Muscle of arm (tissue), 12 donors: ENCODE data around the gene KIRREL3. TPM values are rescaled to one million over a fixed set of nuclear protein-coding genes. Genes with fewer than 3 reads are reported as not detected.

Experiments used
- DNase-seq: peaks from one replicate; pipeline ENCODE4 v3.0.0-alpha.2; 2013
- polyA plus RNA-seq, 12 donors: library from polyadenylated mRNA; unstranded; fragments of 120-200 nt; gene quantifications; one replicate each; pipeline ENCODE4 v1.2.1, GENCODE V29; 2013; ENCODE audit not compliant: insufficient read length in 12 of 12

KIRREL3 gene
- polyA plus RNA-seq, 12 donors = 0.43 to 2.4 (median 1.0) TPM; not detected in 2

DNA sequence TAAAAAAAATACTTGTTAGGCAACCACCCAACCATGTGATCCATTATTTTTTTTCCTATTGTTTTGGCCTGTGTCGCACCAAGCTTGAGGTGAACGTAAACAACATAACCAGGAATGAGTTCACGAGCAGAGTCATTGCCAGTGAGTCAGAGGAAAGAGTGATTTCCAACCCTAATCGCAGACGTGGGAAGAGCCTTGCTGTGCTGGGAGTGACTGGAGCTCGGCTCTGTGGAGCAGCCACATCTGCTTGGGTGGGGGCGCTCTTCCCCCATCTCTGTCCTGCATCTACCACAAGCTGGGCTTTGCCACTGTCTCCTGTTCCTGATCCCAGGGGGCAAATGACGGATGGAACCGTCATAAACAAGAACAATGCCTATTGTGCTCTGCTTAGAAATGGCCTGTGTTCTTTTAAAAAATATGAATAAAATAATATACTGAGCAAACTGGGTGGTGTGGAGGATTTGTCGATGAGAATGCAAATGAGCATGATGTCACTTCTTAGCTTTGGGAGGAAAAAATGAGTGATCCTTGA, 210.0 kb downstream of the KIRREL3 start:
- no peak for DNase-seq

DNA sequence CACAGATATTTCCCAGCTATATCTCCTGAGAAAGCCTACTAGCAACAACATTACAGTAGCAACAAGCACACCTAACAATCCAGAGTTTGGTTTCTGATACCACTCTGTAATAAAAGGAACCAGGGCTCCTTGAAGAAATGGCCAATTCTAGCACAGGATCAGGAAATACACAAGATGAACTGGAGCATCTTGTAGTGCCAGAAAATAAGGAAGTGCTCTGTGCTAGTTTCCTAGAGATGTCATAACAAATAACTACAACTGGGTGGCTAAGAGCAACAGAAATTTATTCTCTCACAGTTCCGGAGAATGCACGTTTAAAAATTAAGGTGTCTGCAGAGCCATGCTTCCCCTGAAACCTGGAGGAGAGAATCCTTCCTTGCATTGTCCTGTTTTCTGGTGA, 217.8 kb downstream of the KIRREL3 start:
- DNase-seq = no peak

DNA sequence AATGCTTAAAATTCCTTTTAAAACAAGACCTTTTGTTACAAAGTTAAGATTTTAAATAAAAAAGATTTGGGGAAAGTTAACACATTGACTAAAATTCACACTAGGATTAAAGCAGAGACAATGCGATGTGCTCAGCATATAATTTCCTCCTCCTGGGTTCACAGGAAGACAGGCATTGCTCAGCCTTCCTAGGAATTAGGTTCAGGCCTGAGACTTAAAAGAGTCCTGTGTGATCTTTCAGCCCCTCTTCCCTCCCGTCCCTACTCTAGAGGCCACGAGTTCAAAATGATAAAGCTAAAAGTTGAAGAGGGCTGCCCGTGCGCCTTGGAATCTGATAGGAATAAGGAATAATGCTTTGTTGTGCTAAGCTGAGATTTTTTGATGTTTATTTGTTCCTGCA, 218.6 kb downstream of the KIRREL3 start:
- DNase-seq = no peak

DNA sequence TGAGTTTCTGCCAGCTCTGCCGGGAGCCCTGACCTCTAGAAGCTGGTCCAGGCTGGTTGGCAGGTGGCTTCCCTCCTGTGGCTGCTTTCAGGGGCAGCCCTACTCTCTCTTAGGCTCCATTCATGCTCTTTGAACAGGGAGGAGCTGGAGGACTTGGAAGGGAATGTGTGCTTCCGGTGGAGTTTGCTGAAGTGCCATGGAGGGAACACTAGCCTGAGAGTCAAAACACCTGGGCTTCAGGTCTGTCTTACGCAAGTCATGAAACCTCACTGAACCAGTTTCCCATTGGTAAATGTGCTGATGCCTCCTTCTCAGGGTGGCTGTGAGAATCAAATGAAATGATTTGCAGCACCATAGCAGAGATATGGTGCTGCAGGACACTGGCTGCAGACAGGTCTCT, 224.5 kb downstream of the KIRREL3 start:
- DNase-seq = no peak

DNA sequence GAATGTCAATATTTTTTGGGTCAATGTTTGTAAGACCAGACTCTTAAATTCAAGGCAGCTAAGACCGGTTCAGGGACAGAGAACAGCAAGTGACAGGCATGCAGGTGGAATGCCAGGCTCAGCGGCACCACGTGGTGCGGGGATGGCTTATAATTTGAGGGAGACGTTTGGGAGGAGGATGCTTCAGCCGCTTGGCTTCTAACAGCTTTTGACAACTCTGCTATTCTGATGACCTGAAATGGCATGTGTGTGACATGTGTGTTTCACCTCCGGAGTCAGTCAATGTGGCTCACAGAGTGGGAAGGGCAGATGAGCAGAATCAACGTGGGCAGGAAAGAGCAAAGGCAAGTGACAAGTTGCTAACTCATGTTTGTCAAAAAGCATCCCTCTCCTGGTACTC, 228.3 kb downstream of the KIRREL3 start:
- no peak for DNase-seq

DNA sequence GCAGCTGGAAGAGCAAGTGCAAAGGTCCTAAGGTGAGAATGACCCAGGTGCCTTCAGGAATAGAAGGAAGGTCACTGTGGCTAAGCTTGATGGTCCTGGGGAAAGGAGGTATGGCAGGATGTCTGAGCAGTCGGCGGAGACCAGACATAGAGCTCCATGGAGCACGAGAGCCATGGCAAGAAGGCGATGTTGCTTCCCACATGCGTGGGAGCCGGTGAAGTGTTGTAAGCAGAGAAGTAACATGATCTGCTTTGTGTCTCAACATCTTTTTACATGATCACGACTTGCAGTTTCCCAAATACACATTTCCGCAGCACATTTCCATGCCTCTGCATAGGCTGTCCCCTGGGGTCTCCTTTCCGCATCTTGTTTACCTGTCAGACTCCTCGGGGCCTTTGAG, 231.9 kb downstream of the KIRREL3 start:
- DNase-seq = no peak

DNA sequence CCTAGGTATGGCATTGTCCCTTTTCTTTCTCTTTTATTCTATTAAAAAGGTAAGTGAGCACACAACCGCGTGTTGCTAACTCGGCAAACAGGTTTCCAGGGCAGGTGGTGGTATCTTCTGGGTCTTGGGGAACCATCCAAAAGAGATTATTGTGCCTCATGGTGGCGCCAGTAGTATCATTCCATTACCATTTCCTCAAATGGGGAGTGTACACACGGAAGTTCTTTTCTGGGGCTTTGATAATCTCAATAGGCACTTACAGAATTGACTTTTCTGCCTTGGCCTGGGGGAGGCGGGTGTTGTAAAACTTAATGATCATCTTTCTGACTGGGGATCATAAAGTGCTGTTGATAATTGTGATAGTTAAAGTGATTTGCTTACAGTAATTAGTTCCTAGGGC, 234.1 kb downstream of the KIRREL3 start:
- DNase-seq = no peak

DNA sequence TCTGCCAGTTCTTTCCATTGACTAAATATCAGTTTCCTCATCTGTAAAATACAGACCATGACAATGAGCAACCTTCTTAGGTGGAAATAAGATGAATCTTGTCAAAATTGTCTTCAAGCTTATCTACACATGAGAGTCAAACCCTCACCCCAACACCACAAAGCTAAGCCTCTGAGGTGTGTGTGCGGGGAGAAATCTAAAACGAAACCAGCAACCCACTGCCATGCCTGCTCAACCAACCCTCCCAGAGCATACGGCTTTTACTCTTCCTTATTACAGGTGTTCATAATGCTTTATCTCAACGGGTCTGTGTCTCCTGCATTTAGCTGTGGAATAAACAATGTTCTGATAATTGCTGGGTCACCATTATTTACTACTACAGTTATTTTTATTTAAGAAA, 235.4 kb downstream of the KIRREL3 start:
- DNase-seq = no peak

DNA sequence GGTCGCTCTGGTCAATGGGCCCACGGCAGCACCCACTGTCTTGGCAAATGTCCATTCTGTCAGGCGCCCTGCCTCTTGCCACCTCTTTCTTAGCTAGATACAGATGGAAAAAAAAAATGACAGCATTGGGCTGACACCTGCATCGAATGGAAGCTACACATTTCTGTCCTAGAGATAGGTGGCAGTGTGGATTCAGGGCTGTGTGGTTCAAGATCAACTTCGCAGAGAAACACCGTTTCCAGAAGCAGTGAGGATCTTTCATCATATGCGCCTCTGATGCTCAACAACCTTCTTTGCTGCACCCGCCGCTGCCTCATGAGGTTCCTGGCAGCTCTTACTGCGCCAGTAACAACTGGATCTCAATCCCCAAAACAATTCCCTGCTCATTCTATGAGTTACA, 236.3 kb downstream of the KIRREL3 start:
- no peak for DNase-seq

DNA sequence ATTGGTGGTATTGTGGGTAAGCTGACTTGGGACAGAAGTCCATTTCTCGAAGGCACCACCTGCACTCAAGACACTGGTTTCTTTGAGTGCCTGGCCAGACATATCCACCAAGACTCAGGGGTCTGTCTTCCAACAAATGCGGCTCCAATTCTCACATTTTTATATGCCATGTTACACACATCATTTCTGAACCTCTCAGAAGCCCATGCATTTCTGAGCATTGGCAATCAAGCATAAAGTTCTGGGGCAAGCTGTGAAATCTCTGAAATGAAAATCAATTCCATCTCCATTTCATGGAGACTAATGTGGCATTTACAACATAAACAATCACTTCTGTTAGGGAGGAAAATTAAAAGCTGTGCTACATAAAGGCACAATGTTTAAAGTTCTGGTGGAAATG, 243.7 kb downstream of the KIRREL3 start:
- DNase-seq = no peak

DNA sequence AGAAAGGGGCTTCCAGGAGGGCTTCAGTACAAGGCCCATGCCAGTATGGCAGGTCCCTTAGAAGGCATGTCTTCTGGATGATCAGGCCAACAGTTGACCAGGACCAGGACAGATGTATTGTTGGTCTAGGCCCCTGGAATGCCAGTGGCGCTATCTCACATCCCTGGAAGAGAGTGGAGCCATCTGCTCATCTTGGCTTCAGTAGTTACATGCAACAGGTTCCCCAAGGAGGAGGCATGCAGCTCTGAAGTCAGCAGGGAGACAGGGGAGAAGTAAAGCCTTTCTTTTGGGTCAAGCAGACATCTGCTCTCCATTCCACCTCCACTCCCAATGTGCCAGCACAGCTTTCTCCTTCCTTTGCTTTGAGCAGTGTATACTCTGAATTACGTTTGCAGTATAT, 244.1 kb downstream of the KIRREL3 start:
- DNase-seq = no peak

DNA sequence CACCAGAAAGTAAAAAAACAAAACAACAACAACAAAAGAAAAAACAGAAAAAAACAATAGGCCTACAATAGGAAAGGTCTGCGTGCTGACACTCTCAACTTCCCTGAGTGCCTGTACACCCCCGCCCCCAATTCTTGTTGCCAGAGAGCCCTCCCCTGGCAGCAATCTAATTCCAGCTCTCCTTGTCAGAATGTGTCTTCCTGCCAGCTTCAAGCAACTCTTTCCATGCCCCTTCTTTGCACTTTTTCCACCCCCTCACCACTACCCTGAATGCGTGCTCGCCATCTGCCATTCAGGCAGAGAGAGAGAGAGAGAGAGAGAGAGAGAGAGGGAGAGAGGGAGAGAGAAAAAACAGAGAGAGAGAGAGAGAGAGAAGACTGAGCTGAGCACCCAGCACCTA, 245.0 kb downstream of the KIRREL3 start:
- no peak for DNase-seq

DNA sequence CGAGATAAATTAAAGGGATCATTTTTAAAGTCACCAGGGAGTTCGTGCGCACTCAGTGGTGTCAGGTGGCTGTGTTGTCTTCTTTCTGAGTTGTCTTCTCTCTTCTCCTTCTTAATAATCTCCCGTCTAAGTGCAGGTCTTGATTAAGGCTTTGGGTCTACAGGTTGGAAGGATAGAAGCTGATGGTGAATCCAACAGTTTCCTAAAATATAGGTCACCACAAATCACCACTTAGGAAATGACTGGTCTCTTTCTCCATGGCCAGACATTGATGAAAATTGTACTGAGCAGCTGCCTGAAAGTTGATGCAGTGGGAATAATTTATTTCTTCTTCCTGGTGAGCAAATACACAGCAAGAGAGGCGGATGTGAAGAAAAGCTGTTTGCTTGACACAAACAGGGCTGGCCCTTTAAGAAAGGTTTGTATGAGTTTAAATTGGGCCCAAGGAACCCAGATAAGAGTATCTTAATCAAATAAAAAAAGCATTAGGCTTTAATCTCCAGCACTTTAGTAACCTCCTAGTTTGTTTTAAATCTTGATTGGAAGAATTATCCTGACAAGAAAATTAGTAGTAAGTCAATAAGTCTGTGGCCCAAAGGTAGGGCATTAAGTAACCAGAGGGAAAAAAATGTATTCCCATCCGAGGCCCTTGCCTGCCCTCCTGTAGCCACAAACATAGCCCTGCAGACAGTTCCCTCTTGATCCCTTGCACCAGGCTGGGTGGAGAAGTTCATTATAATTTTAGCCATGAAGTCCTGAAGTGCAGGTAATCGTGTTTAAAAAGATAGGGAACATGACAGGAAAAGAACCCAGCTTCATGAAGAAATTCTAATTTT, 245.8 kb downstream of the KIRREL3 start:
- DNase-seq = no peak

DNA sequence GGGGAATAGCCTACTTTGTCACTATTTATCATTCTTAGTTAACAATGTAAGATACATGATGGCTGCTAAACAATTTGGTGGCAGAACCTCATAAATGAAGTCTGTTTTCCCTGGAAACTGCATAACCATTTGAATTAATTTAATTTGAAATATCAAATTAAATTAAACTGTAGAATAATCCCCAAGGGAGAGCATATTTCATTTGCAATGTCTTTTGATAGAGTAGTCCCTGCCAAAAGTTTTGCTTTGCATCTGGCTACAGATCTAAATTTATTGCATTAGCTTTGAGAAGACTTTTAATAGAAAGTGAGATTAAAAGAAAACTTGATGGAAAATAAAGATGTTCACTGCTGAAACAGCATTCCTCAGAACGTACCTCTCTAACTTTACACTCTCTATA, 246.6 kb downstream of the KIRREL3 start:
- DNase-seq = no peak

DNA sequence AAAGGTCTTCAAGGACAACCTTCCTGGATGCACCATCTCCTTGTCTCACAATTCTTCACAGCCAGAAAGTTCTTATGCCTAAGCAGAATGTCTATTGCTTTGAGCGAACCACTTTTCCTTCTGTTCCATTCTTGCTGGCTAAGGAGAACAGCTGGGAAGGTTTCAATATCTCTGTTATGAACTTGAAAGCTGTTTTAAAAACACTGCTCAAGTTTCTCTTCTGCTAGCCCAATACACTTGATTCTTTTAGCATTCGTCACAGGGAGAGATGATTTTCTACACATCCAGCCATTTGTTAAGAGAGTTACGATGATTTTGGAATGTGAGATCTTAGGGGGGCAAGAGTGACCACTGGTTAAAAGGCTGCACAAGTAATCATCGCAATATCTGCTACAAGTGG, 249.3 kb downstream of the KIRREL3 start:
- DNase-seq = peak; percentile 7

DNA sequence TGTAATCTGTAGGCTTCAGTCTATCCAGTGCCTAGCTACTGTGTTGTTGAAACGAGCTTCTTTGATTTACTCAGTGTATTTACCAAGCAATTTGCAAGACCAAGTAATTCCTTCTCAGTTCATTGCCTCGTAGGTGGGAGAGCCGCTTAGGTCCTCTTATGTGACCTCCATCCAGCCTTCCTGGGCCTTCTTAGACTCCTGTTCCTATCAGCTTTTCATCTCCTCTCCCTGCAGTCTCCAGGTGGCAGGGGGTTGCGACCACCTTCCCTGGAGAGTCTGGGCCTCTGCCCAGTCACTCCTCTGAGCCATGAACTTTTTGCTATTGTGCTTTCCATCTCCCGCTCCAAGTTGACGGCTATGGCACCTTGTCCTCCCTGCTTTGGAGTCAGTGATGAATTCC, 251.8 kb downstream of the KIRREL3 start:
- DNase-seq = no peak

DNA sequence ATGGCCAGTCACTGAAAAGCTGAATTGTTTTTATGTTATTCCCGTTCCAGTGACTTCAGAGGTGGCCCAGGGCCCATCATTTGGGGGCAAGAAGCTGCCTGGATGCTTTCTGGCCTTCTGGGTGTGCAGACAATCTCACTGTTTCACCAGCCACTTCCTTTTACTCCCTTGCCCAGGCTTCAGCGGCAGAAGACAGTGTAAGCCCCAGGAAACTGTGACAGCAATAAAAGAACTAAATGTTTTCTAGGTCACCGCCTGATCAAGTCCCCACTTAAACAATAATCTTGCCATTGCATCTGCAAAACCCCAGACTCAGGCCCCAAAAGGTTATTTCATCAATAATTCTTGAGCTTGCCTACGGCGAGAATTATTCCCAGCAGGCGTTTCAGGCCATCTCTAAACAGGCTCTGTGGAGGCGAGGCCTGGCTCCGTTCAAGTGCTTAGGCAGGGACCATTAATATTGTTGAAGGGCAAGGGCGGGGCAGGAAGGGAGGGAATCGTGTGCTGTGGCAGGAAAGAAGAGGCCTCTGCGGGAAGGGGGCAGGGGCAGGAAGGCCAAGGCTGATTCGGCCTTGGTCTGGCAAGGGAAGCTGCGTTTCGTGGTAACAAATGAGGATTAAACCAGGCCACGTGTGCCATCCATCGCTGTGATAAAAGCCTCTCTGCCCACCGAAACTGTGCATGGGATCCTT, 252.3 kb downstream of the KIRREL3 start:
- no peak for DNase-seq

DNA sequence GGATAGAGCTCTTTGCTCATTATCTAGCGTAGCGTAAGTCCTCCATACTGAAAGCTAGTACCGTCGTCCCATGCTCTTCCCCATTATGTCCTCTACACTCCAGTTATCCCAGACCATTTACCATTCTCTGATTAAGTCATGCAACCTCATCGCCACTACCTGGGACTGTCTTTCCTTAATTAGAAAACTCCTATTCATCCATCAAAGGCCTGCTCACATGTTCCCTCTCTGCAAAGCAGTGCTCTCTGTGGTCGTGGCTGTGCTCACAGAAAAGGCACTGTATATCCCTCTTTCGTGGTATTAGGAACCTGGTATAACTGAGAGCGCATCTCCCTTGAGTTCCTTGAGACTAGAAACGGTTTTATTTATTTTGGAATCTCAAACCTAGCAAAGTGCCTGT, 253.3 kb downstream of the KIRREL3 start:
- DNase-seq = no peak

DNA sequence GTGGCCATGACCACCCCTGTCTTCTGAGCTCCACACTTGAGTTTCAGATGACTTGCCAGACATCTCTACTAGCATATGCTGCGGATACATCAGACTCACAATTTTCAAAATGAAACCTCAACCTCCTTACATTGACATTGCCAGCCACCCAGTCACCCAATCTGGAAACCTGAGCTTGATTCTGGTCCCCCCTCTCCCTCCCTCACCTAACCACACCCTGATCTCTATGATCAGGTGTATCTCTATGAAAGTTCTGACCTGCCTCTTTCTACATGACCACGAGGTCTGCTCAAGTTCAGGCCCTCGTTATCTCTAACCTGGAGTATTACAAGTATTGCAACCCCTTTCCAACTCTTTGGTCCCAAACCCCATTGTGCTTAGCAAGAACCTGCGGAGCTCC, 254.1 kb downstream of the KIRREL3 start:
- no peak for DNase-seq

DNA sequence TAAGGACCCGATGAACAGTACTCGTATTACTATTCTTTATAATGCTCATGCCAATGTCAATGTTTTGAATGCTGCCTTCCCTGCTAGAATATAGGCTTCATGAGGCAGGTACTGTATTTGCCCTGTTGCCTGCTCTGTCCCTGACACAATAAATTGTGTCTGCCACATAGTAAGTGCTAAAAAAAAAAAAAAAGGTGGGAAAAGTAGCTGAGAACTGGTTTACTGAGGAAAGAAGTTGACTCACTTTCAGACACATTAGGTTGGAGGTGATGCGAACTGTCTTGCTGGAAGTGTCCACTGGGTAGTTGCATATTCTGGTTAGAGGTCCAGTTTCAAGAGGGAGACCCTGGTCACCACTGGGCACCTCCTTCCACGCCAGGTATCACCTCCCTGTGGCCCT, 255.9 kb downstream of the KIRREL3 start:
- no peak for DNase-seq

DNA sequence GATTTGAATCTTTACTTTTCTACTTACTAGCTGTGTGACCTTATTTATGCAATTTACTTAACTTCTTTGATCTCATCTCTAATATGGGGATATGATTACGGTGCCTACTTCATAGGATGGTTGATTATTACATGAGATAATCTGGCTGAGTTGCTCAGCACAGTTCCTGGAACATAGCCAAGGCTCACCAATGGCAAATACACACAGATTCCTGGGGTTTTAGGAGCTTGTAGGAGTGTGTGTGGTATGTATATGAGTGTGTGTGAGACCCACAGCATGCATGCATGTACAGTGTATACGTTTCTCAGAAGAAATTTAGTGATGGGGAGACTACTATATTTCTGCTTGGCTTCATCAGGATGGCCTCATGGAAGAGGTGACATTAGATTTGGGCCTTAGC, 256.9 kb downstream of the KIRREL3 start:
- DNase-seq = no peak

DNA sequence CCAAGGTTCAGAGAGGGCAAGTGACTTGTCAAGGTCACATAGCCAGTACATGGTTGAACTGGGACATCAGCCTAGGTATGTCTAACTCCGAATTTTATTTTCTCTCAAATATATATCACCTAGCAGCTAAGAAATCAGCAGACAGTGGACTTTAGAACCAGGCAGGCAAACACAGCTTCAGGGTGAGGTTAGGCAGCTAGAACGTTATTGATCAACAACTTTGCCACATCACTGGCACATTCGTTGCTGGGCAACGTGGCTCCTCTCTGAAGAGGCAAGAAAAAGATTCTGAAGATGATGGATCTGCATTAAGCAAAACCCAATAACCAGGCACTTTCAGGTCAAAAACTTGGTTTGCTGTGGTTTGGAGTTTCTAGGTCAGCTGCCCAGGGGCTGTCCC, 258.0 kb downstream of the KIRREL3 start:
- no peak for DNase-seq

DNA sequence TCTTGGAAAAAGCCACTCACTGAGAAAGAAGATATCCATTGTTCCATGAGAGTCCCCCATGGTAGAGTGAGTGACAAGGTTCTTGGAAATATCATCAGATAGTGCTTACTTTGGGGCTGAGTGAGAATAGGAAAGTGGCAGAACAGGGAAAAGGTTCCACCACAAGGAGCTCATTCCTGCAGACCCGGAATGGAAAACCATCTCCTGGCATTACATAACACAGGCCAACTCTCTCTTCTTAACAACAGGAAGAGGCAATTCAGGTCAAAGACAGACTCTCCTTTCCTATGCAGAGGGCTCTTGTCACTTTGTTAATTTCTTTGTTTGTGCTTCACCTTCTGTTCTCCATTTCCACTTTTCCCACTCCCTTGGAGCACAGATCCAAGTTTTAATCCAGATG, 259.7 kb downstream of the KIRREL3 start:
- DNase-seq = no peak
